K562 (cell line): Measurements from ENCODE around the gene RALY. TPM values are rescaled to one million over a fixed set of nuclear protein-coding genes. Genes with fewer than 3 reads are reported as not detected.

Experiments used
- ATAC-seq: fragments of 200-7000 bp; cut with Tn5 transposase; 3 replicates; pipeline ENCODE4 v1.9.1; 2020; ENCODE audit warnings: moderate library complexity
- BruUV-seq: library from RNA; stranded (reverse); fragments of 400-500 nt; replicated peaks from 2 replicates; lab custom pipeline; 2021; lab: Mats Ljungman, UMichigan
- CTCF ChIA-PET: fragments of 300-600 bp; formaldehyde crosslinking; extraction: SDS; loops from one replicate; lab custom pipeline; 2021; ENCODE audit warnings: low intra/inter-chr PET ratio; lab: Yijun Ruan, JAX
- POLR2A ChIA-PET: fragments of 300-600, 350-650 bp; sonication (Branson Sonifier 250); formaldehyde crosslinking; extraction: SDS; loops from one replicate; lab custom pipeline; 2021; ENCODE audit warnings: antibody characterized with exemption, inconsistent platforms; lab: Yijun Ruan, JAX
- DNase-seq, 4 experiments: peaks; one replicate each; pipeline versions ENCODE4 v3.0.0 to v3.0.0-alpha.2; 2011 to 2018; ENCODE audit warnings: low spot score in 3 of 4, mixed read lengths in 3 of 4; ENCODE audit errors: extremely low read depth in 1 of 4
- FAIRE-seq: peaks from 2 replicates; lab custom pipeline; 2011; peaks lifted over from hg19 to GRCh38; lab: Jason Lieb, UNC
- H2AFZ ChIP-seq: 2 replicates; pipeline ENCODE4 v1.6.0; 2011; ENCODE audit warnings: low read depth, low read length, control low read depth, inconsistent platforms
- H3K27ac ChIP-seq: fragments of 200-600 bp; 3 replicates; pipeline ENCODE4 v1.8.0; 2011; ENCODE audit warnings: low read depth, mild to moderate bottlenecking, control low read depth, inconsistent platforms, low read length, moderate library complexity, mixed read lengths; ENCODE audit errors: extremely low read depth
- H3K27me3 ChIP-seq, 2 experiments: fragments of 300-600 bp in 1 of 2; 2 replicates in 1 of 2; 3 replicates in 1 of 2; pipeline versions ENCODE4 v1.6.0 to v1.8.0; 2011; ENCODE audit warnings: inconsistent platforms in 2 of 2, low read length in 2 of 2, mild to moderate bottlenecking in 1 of 2, mixed read lengths in 1 of 2, moderate library complexity in 1 of 2; ENCODE audit not compliant: control insufficient read depth in 2 of 2, insufficient read depth in 2 of 2
- H3K36me3 ChIP-seq: fragments of 300-600 bp; 3 replicates; pipeline ENCODE4 v1.8.0; 2011; ENCODE audit warnings: mild to moderate bottlenecking, low read length, inconsistent platforms; ENCODE audit not compliant: control insufficient read depth, insufficient read depth
- H3K4me1 ChIP-seq, 2 experiments: fragments of 200-600 bp in 1 of 2; replicated peaks in 1 of 2; 2 replicates in 1 of 2; 3 replicates in 1 of 2; pipeline versions ENCODE4 v1.5.1 to v1.8.0; 2011; ENCODE audit warnings: inconsistent platforms in 2 of 2, low read length in 2 of 2, mild to moderate bottlenecking in 1 of 2, mixed read lengths in 1 of 2, moderate library complexity in 1 of 2; ENCODE audit not compliant: control insufficient read depth in 2 of 2, insufficient read depth in 2 of 2
- H3K4me2 ChIP-seq: 2 replicates; pipeline ENCODE4 v1.6.1; 2011; ENCODE audit warnings: low read length, control low read depth, inconsistent platforms, mixed read lengths; ENCODE audit not compliant: insufficient read depth
- H3K4me3 ChIP-seq: fragments of 200-600 bp; sonication (generic), shearing (Covaris generic); 2 replicates; pipeline ENCODE4 v1.5.1; 2016; ENCODE audit warnings: control low read depth, inconsistent platforms
- H3K79me2 ChIP-seq: fragments of 200-600 bp; 3 replicates; pipeline ENCODE4 v1.8.0; 2011; ENCODE audit warnings: low read length, inconsistent platforms; ENCODE audit not compliant: control insufficient read depth, insufficient read depth
- H3K9ac ChIP-seq, 2 experiments: 2 replicates each; pipeline versions ENCODE4 v1.6.0 to v1.6.1; 2011; ENCODE audit warnings: low read depth in 2 of 2, low read length in 2 of 2, control low read depth in 1 of 2, inconsistent platforms in 1 of 2, mild to moderate bottlenecking in 1 of 2, mixed read lengths in 1 of 2; ENCODE audit not compliant: insufficient read depth in 1 of 2
- H3K9me1 ChIP-seq: one replicate; pipeline ENCODE4 v1.6.0; 2011; ENCODE audit warnings: inconsistent platforms, mild to moderate bottlenecking, low read length, moderate library complexity; ENCODE audit not compliant: control insufficient read depth, insufficient read depth
- H3K9me3 ChIP-seq: replicated peaks from 2 replicates; pipeline ENCODE4 v1.5.1; 2011; ENCODE audit warnings: low read depth, low read length, inconsistent platforms; ENCODE audit not compliant: control insufficient read depth, insufficient read depth
- H4K20me1 ChIP-seq: replicated peaks from 2 replicates; pipeline ENCODE4 v1.6.1; 2011; ENCODE audit warnings: low read length, inconsistent platforms, mixed read lengths; ENCODE audit not compliant: control insufficient read depth, insufficient read depth
- AFF4 ChIP-seq: sonication (generic); formaldehyde crosslinking; IDR thresholded peaks from 2 replicates; pipeline ENCODE4 v1.8.0; 2023; ENCODE audit warnings: mild to moderate bottlenecking, missing genetic modification reagents
- ARID1B ChIP-seq: fragments of 450-650 bp; IDR thresholded peaks from 2 replicates; pipeline ENCODE4 v1.6.1; 2016; ENCODE audit warnings: antibody characterized with exemption, mild to moderate bottlenecking, inconsistent platforms
- BRD9 ChIP-seq: fragments of 450-650 bp; IDR thresholded peaks from 2 replicates; pipeline ENCODE4 v1.6.1; 2018; ENCODE audit warnings: low read depth; ENCODE audit not compliant: partially characterized antibody
- CEBPB ChIP-seq: fragments of 450-650 bp; IDR thresholded peaks from 2 replicates; pipeline ENCODE4 v1.6.1; 2016; ENCODE audit warnings: missing genetic modification characterization, missing compliant biosample characterization
- CXXC5 ChIP-seq: fragments of 250-450 bp; sonication (Bioruptor Pico); IDR thresholded peaks from 2 replicates; pipeline ENCODE4 v1.8.0; 2022; ENCODE audit warnings: inconsistent platforms, mild to moderate bottlenecking, moderate library complexity
- ETS2 ChIP-seq: IDR thresholded peaks from 2 replicates; pipeline ENCODE4 v1.6.1; 2016; ENCODE audit warnings: borderline replicate concordance, missing genetic modification characterization, mild to moderate bottlenecking, moderate library complexity, missing compliant biosample characterization; ENCODE audit not compliant: poor library complexity, severe bottlenecking
- NFIC ChIP-seq: fragments of 450-650 bp; IDR thresholded peaks from 2 replicates; pipeline ENCODE4 v1.6.1; 2017; ENCODE audit warnings: mild to moderate bottlenecking, inconsistent platforms
- TFAM ChIP-seq: fragments of 250-450 bp; sonication (Bioruptor Pico); conservative IDR thresholded peaks from 2 replicates; pipeline ENCODE4 v1.5.0; 2021; ENCODE audit warnings: mild to moderate bottlenecking, moderate library complexity
- ZNF785 ChIP-seq: fragments of 250-450 bp; sonication (Bioruptor Pico); IDR thresholded peaks from 2 replicates; pipeline ENCODE4 v1.4.0; 2020; ENCODE audit warnings: mild to moderate bottlenecking
- WGBS: fragments of 100-300 bp; shearing (Covaris generic); methylation state at CpG from one replicate; pipeline ENCODE4 v1.1.6; 2016; ENCODE audit warnings: low coverage, mixed read lengths; ENCODE audit not compliant: insufficient coverage; ENCODE audit errors: missing lambda C conversion rate; 5-methylcytosine and 5-hydroxymethylcytosine counted together
- in situ Hi-C: fragments of 300-500 bp; cut with MboI; formaldehyde crosslinking; loops from 4 replicates; pipeline ENCODE4 v1.15.0; 2018; ENCODE audit warnings: inconsistent platforms, mixed read lengths
- intact Hi-C: fragments of 100-400 bp; cut with micrococcal nuclease; formaldehyde crosslinking; loops from 2 replicates; pipeline ENCODE4 v1.14.2; 2022
- polyA plus RNA-seq, 8 experiments: library from polyadenylated mRNA; depleted of rRNA in 4 of 8; stranded (reverse) in 5 of 8; unstranded in 3 of 8; fragments of >200 nt; fragmentation: Nextera tagmentation in 2 of 8; fragmentation: Illumina TruSeq in 1 of 8; extraction: Ambion mirVana in 2 of 8; extraction: Trizol in 1 of 8; gene quantifications; 2 replicates each; pipeline versions ENCODE4 v1.2.1 to v1.2.3, GENCODE V29; 2011 to 2014; ENCODE audit warnings: inconsistent platforms in 1 of 8, missing spikeins in 1 of 8
- total RNA-seq, 7 experiments: library from RNA; depleted of rRNA in 6 of 7; stranded (reverse); fragments of >200 nt in 6 of 7; fragmentation: Illumina TruSeq in 2 of 7; extraction: Trizol in 2 of 7; gene quantifications; 2 replicates each; pipeline versions ENCODE4 v1.2.1 to v1.2.3, GENCODE V29; 2011 to 2021; ENCODE audit warnings: low replicate concordance in 1 of 7
- TF ChIP-seq, protein P1 (sequence below): sonication (generic); formaldehyde crosslinking; IDR thresholded peaks from 2 replicates; pipeline ENCODE4 v1.8.0; 2022; ENCODE audit warnings: mild to moderate bottlenecking, missing genetic modification reagents, borderline replicate concordance
- TF ChIP-seq, protein P2 (sequence below): sonication (generic); formaldehyde crosslinking; IDR thresholded peaks from 2 replicates; pipeline ENCODE4 v1.8.0; 2022; ENCODE audit warnings: mild to moderate bottlenecking, low read depth, missing genetic modification reagents
- TF ChIP-seq, protein P3 (sequence below): fragments of 250-450 bp; sonication (Bioruptor Pico); IDR thresholded peaks from 2 replicates; pipeline ENCODE4 v1.8.0; 2022; ENCODE audit warnings: moderate library complexity, mild to moderate bottlenecking, inconsistent platforms

RALY gene
- total and polyA plus RNA-seq, 9 of the 15 experiments (the other 6 are each of a cell fraction or from before 2014, with no cell fraction given): 0.80 to 207 (median 128) TPM

- TF ChIP-seq, protein P1, sequence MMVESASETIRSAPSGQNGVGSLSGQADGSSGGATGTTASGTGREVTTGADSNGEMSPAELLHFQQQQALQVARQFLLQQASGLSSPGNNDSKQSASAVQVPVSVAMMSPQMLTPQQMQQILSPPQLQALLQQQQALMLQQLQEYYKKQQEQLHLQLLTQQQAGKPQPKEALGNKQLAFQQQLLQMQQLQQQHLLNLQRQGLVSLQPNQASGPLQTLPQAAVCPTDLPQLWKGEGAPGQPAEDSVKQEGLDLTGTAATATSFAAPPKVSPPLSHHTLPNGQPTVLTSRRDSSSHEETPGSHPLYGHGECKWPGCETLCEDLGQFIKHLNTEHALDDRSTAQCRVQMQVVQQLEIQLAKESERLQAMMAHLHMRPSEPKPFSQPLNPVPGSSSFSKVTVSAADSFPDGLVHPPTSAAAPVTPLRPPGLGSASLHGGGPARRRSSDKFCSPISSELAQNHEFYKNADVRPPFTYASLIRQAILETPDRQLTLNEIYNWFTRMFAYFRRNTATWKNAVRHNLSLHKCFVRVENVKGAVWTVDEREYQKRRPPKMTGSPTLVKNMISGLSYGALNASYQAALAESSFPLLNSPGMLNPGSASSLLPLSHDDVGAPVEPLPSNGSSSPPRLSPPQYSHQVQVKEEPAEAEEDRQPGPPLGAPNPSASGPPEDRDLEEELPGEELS: no peak
- TF ChIP-seq ZNF785 (CRISPR knock-in tag): no peak
- TF ChIP-seq, protein P2, sequence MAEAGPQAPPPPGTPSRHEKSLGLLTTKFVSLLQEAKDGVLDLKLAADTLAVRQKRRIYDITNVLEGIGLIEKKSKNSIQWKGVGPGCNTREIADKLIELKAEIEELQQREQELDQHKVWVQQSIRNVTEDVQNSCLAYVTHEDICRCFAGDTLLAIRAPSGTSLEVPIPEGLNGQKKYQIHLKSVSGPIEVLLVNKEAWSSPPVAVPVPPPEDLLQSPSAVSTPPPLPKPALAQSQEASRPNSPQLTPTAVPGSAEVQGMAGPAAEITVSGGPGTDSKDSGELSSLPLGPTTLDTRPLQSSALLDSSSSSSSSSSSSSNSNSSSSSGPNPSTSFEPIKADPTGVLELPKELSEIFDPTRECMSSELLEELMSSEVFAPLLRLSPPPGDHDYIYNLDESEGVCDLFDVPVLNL (CRISPR knock-in tag): no peak
- TF ChIP-seq TFAM (CRISPR knock-in tag): no peak
- TF ChIP-seq, all 486 proteins: peak for 0
Observed at GRCh38 chr20:34008477-34008876, 14.8 kb downstream of the RALY start (continued).

DNA sequence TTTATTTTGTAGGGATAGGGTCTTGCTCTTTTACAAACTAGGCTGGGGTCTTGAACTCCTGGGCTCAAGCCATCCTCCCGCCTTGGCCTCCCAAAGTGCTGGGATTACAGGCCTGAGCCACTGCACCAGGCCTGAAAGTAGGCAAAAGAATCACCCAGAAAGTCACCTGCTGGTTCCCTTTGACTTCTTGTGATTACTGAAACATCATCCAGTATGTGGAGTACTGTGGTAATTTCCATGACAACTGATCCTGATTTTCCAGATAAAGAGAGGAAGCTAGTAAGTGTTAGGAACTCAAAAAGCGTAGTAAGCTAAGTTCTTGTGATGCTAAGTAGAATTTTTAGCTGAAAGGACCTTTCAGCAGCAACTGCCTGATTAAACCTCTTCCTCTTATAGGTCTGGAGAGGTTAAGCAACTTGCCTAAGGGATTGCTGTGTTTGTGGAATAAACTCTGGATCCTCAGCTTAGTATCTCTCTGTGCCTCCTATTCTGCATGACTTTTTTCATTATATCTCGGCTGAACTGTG, 16.8 kb downstream of the RALY start:
- Histone ChIP-seq H3K27me3 (no peaks in the 10 kb centered on the region), H3K27ac (no peak overlapping the region), H2AFZ (no peak overlapping the region), H3K4me3 (no peak overlapping the region), H3K9me3 (no peaks in the 10 kb centered on the region), H3K9ac (no peak overlapping the region), H3K4me2 (no peak overlapping the region), H3K36me3 (no peaks in the 10 kb centered on the region), H4K20me1 (peaks cover 38% of the 10 kb centered on the region), H3K4me1 (peaks cover 8 to 33% of the 10 kb centered on the region in 2 experiments; a peak in 3 of 5 replicates), H3K79me2 (peaks cover 94% of the 10 kb centered on the region), H3K9me1 (no peaks in the 10 kb centered on the region)
- FAIRE-seq (no peak), DNase-seq (no peak), ATAC-seq (no peak)
- no TSS peak for BruUV-seq
- intact Hi-C loops: no loop called here
- ChIA-PET POLR2A (interaction anchor here (0.7 to 3.0 kb wide), 8 partner anchors 9 to 618 kb away, joined by 3 to 19 read pairs (median 4); partner anchors contain the start of gene RALY), CTCF (no interaction called here)
- in situ Hi-C loops: no loop called here
- WGBS: 80% methylated on average over 3 of the region's 3 CpGs
- 0 out of 2 replicates have a peak, but pooled peaks have one; percentile 9 for TF ChIP-seq NFIC
- TF ChIP-seq, protein P3, sequence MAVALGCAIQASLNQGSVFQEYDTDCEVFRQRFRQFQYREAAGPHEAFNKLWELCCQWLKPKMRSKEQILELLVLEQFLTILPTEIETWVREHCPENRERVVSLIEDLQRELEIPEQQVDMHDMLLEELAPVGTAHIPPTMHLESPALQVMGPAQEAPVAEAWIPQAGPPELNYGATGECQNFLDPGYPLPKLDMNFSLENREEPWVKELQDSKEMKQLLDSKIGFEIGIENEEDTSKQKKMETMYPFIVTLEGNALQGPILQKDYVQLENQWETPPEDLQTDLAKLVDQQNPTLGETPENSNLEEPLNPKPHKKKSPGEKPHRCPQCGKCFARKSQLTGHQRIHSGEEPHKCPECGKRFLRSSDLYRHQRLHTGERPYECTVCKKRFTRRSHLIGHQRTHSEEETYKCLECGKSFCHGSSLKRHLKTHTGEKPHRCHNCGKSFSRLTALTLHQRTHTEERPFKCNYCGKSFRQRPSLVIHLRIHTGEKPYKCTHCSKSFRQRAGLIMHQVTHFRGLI (CRISPR knock-in tag): no peak
- no peak for TF ChIP-seq CXXC5 (CRISPR knock-in tag)
- no peak for TF ChIP-seq ARID1B
- TF ChIP-seq ETS2 (tag): no peak
- TF ChIP-seq BRD9: no peak
- no peak for TF ChIP-seq AFF4
- TF ChIP-seq CEBPB (tag): no peak
